Hematopoietic multipotent progenitor cell treated with erythropoietin and hydrocortisone succinate and interleukin-3 and kit ligand, for 6 days (in vitro differentiated cells): ENCODE measurements around the gene WDR6.
"Not testable (repeated sequence)": the region's sequence is repeated elsewhere in the genome, so short reads cannot be mapped to it uniquely, and the experiment has no call there.

Experiments used
- DNase-seq: peaks from one replicate; pipeline ENCODE4 v3.0.0-alpha.2; 2015

Gene WDR6

DNA sequence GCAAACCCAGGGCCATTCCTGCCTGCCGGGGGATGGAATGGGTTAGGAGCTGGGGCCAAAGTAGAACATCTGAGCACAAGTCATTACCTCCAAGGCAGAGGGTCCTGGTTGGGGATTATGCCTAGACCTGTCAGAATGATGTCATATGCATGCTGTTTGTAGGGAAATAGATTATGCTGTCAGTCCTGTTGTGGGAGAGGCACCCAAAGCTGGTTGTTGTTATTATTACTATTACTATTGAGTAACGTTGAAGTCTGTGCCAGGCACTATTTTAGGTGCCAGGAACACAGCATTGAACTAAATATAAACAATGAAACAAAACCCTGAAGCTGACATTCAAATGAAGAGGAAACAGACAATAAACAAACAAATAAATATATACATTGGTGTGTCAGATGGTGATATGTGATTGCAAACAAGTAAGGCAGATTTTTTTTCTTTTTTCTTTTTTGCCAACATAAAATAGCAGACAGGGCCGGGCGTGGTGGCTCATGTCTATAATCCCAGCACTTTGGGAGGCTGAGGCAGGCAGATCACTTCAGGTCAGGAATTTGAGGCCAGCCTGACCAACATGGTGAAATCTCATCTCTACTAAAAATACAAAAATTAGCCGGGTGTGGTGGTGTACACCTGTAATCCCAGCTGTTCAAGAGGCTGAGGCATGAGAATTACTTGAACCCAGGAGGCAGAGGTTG is 15.2 kb upstream of the WDR6 start:
- DNase-seq = no peak

DNA sequence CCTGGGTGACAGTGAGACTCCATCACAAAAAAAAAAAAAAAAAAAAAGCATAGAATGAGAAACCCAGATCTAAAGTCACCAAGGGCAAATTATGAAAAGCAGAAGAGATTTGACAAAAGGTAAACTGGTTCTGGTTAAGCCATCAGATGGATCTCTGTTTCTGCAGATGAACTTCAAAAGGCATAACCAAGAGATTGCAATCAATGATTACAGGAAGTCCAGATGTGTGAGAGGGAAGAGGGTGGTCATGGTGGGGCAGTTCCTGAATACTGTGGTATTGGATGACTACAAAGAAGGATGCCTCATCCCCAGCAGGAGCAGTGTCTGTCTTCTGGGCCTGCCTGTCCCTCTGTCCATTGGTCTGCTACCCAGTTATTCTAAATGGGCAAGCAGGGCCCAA is 13.4 kb upstream of the WDR6 start:
- no peak for DNase-seq

DNA sequence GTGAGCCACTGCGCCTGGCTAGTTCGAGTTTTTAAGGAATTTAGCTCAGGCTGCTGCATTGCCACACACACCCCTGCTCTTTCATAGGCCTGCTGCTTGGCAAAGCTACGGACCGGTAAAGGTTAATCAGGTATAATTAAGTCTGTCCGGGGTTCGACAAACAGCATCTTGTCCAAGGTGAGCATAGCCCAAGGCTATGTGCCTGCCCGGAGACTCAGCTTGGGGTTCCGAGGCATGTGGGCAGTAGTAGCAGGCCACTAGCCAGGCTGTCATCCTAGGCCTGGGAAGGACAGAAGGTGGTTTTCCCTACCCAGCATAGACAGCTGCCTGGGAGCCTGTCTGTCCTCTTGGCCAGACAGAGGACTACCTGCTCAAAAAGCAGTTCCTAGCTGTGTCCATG is 10.6 kb upstream of the WDR6 start:
- no peak for DNase-seq

DNA sequence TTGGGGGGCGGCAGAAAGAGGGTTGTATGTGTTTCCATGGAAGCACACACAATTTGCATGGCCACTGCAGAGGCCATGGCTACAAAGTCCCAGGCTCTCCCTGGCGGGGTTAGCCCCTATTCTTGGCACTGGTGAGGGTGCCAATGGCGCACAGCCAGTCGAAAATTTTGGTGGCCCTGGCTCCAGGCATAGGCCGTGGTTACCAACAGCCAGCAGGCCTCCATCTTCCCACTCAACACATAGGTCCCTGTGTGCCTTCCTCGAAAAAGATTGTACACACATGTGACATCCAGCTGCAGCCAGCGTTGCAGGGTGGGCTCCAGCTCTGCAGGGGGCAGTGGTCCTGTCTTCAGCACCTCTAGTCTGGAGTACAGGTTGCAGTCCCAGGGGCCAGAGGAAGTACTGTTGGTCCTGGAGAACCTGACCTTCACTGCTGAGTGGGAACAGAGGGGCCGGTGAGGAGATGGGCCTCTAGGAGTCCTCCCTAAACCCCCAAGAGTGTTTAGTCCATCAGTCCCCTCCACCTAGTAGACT is 10.0 kb upstream of the WDR6 start:
- no peak for DNase-seq

DNA sequence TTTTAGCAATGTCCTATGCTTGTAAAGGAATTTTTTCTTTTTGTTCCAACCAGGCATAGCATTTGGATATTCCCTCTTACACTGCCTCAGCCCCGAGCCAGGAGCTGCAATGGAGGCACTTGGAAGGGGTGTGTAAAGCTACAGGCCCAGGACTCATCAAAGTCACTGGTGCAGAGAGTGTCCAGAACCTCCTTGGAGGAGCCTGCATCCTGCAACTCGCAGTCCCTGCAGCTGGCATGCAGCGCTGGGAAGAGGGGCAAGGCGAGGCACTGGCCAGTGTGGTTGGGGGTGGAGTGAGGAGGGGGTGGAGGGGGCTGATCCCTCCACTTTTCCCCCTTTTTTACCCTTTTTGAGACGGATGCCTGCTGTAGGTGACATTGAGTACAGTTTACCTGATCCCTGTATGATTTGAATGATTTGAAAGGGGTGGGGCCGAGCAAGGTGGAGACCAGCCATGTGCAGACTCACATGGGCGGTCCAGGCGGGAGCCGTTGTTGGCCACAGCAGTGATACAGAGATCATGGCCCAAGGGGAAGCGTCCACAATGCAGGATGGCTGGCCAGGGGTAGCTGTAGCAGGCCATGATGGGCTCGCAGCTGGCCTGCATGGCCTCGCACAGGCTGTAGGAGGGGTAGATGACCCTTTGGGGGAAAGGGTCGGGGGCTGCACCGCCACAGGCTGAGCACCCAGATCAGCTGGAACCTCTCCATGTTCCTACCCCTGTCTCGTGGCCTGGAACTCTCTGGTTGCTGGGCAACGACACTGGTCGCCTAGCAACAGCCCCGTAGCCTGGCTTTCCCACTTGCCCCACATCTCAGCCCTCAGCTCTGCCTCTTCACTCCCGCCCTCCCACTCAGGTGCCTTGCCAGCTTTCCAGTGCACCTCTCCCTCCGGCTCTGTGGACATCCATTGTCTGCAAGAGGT is 9.2 kb upstream of the WDR6 start:
- DNase-seq = no peak

DNA sequence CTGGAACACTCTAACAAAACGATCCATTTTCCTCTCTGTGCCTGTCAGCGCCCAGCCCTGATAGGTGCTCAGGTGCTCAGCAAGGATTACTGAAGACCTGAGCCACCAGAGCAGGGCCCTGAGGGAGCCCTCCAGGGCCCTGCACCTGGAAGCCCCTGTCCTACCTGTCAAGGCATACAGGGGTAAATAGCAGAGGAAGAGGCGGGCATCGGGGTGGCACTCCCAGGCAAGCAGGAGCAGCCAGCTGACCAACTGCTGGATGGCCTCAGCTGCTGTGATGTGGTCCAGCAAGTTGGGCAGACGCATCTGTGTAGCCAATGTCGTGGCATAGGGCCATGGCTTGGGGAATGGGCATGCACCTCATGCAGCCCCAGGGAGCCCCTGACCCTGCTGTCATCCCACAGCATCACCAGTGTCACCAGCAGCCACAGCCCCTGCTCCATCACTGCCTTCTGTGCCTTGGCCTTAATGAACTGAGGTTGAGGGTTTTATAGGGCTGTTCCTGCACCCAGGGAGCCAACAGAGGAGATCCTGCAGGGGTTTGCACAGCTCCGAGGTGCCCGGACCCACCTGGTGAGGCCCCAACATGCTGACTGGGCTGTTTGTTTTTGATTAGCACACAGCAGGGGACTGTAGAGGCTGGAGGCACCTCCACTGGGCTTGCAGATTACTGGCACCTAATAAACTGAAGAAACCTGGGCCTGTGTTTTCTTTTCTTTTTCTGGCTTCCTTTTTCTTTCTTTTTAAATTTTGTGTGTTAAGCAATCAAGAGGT is 7.9 kb upstream of the WDR6 start:
- no peak for DNase-seq

DNA sequence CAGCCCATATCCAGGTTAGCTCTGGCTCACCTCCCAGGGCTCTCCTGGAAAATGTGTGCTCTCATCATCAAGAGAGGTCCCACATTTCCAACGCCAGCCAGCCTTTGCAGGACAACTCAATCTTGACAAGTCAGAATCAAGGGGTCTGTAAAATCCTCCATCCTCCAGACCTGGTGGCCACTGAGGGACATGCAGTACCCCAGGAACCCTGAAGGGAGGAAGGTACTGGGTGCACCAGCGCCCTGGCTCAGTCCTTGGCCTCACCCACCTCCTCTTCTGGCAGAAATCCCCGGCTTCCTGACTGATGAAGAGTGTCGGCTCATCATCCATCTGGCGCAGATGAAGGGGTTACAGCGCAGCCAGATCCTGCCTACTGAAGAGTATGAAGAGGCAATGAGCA is 6.0 kb upstream of the WDR6 start:
- no peak for DNase-seq

DNA sequence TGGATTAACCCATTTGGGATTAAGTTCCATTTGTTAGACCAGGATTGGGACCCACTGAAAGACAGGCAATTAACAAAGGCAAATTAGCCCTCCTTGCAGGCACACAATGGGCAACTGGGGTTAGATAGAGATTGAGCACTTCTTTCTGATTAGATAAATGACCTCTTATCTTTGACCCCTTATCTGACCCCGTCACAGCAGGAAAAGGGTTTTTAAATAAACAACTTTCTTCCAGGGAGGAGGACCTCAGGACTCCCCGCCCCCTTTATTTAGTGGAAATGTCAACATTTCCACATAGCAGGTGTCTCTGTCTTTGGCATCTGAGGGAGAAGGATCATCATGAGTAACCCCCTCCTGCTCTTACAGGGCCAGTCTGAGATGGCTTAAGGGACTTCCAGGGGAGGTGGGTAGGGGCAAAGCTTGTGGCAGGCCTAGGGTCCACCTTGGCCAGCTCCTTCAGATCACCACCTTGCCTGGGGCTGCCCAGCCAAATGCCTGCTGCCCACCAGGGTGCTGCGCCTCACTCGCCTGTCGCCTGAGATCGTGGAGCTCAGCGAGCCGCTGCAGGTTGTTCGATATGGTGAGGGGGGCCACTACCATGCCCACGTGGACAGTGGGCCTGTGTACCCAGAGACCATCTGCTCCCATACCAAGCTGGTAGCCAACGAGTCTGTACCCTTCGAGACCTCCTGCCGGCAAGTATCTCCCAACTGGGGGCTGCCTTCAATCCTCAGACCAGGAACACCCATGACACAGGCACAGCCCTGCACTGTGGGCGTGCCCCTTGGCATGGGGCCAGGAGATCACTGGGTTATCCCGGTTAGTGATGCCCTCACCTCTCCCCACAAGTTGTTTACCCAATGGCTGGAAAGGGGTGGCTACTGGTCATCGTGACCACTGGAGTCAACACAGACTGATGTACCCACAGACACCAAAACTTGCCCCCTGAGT is 2.6 kb upstream of the WDR6 start:
- peak; percentile 83 for DNase-seq

DNA sequence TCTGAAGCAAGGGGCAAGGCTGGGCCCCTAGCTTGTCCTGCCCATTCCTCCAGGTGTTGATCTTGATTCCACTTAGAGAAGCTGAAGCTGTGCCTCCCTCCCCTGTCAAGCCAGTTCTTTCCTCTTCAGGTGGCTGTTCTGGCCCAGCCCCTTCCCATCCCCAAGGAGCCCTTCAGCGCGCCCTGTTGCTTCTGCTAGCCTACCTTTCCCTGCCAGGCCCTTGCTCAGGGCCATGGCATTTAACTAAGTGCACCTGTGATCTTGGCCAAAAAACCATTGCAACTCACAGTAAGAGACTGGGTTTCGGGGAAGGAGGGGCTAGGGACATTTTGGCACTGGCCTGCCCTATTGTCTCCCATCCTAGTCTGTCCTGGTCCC is 1.9 kb upstream of the WDR6 start:
- no peak for DNase-seq

DNA sequence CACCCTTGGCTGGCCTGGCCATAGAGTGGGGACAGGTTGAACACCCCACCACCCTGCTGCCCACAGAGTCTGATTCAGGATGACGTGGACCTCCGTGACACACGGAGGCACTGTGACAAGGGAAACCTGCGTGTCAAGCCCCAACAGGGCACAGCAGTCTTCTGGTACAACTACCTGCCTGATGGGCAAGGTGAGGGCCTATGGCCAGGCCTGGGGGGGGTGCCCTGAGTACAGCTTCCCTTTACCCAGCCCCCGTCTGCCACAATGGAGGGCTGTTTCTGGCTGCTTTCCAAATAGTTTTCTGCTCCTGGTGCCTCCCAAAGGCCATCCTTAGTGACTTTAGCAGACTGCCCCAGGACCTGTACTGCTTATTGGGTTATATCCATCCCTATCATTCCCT is 1.2 kb upstream of the WDR6 start:
- DNase-seq = no peak

DNA sequence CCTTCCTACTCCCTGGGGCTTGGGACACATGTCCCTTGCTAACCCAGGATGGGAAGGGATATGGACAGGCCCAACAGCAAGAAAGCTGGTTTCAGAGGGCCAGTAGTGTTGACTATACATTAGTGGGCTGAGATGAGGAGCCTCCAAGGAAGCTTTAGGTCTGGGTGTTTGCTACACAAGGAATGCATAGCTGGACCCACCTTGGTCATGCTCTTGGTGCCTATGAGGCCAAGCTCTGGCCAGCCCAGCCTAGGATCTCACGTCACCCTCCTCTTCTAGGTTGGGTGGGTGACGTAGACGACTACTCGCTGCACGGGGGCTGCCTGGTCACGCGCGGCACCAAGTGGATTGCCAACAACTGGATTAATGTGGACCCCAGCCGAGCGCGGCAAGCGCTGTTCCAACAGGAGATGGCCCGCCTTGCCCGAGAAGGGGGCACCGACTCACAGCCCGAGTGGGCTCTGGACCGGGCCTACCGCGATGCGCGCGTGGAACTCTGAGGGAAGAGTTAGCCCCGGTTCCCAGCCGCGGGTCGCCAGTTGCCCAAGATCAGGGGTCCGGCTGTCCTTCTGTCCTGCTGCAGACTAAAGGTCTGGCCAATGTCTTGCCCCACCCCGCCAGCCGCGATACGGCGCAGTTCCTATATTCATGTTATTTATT is 653 bp upstream of the WDR6 start:
- DNase-seq = peak; percentile 55

DNA sequence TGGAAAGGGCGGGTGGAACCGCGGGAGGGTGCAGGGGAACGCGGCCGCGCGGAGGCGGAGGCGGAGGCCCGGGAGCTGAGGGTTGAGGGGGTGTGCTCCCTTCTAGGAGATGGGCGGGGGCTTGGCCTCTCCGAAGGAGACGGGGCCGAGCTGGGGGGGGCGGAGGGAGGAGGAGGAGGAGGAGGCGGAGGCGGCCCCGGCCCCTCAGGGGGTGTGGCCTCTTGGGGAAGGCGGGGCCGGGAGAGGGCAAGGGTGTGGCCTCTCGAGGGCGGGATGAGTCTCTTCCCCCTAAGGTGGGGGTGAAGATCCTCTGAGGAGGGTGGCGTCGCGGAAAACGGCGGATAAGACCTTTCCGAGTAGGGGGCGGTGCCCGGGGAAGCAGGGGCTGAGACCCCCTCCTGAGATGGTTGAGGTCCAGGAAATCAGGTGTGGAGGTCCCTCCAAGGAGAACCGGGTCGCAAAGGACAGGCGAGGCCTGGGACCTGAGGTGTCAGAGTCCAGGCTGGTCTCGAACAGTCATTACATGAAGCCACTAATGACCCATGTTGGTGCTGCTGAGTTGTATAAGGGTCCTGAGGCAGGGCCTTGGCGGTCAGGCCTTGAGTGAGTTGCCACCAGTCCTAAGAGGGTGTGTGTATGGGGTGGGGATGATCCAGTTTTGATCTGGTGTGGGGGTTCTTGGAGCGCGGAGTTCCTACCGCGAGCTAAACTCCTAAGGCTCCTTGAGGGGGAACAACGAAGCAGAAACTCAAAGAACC is 759 bp downstream of the WDR6 start:
- DNase-seq = peak; percentile 97

DNA sequence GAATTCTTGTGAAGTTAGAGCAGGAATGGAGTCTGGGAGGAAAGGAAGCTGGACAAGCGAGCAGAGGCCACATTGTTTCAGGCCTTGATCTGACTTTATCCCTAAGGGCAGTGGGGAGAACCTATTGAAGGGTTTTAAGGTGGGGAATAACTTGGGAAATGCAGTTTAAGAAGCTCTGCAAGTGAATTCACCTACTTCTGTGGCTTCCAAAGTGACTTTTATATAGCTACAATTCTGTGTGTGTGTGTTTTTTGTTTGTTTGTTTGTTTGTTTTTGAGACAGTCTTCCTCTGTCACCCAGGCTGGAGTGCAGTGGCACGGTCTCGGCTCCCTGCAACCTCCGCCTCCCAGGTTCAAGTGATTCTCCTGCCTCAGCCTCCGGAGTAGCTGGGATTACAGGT is 1.4 kb downstream of the WDR6 start:
- DNase-seq = not testable (repeated sequence)

DNA sequence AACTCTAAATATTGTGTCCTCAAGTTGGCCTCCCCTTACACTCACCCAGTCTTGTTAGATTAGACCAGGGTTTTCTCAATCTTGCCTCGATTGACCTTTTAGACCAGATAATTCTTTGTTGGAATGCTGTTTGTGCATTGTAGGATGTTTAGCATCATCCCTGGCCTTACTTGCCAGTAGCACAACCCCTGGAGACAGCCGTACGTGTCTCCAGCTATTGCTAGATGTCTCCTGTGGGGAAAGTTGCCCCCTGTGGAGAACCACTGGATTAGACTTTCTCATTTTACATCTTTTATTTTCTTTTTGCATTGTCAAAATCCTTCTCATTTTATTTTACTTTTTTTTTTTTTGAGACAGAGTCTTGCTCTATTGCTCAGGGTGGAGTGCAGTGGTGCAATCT is 2.2 kb downstream of the WDR6 start:
- DNase-seq = no peak

DNA sequence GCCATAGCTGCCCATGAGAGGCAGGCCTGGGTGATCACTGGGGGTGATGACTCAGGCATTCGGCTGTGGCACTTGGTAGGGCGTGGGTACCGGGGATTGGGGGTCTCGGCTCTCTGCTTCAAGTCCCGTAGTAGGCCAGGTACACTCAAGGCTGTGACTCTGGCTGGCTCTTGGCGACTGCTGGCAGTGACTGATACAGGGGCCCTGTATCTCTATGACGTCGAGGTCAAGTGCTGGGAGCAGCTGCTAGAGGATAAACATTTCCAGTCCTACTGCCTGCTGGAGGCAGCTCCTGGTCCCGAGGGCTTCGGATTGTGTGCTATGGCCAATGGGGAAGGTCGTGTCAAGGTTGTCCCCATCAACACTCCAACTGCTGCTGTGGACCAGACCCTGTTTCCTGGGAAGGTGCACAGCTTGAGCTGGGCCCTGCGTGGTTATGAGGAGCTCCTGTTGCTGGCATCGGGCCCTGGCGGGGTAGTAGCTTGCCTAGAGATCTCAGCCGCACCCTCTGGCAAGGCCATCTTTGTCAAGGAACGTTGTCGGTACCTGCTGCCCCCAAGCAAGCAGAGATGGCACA is 5.3 kb downstream of the WDR6 start:
- DNase-seq = no peak

DNA sequence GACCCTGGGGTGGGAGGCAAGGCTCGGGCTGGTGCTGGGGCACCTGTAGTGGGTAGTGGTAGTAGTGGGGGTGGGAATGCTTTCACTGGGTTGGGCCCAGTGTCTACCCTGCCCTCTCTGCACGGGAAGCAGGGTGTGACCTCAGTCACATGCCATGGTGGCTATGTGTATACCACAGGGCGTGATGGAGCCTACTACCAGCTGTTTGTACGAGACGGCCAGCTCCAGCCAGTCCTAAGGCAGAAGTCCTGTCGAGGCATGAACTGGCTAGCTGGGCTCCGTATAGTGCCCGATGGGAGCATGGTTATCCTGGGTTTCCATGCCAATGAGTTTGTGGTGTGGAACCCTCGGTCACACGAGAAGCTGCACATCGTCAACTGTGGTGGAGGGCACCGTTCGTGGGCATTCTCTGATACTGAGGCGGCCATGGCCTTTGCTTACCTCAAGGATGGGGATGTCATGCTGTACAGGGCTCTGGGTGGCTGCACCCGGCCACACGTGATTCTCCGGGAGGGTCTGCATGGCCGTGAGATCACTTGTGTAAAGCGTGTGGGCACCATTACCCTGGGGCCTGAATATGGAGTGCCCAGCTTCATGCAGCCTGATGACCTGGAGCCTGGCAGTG is 6.0 kb downstream of the WDR6 start:
- DNase-seq = no peak

DNA sequence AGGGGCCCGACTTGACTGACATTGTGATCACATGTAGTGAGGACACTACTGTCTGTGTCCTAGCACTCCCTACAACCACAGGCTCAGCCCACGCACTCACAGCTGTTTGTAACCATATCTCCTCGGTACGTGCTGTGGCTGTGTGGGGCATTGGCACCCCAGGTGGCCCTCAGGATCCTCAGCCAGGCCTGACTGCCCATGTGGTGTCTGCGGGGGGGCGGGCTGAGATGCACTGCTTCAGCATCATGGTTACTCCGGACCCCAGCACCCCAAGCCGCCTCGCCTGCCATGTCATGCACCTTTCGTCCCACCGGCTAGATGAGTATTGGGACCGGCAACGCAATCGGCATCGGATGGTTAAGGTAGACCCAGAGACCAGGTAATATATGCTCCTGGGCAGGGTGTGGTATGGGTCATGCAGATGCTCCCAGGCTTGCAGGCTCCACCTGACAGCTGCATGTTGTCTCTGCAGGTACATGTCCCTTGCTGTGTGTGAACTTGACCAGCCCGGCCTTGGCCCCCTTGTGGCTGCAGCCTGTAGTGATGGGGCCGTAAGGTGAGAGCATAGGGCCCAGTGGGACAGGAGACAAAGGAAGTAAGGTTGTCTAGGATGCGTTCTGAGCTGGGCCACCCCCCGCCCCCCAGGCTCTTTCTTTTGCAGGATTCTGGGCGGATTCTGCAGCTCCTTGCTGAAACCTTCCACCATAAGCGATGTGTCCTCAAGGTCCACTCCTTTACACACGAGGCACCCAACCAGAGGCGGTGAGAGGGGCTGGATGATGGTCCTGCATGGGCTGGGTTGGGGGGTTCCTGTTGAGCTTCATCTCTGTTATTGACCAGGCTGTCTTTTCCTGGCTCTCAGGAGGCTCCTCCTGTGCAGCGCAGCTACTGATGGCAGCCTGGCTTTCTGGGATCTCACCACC is 6.8 kb downstream of the WDR6 start:
- peak; percentile 69 for DNase-seq

DNA sequence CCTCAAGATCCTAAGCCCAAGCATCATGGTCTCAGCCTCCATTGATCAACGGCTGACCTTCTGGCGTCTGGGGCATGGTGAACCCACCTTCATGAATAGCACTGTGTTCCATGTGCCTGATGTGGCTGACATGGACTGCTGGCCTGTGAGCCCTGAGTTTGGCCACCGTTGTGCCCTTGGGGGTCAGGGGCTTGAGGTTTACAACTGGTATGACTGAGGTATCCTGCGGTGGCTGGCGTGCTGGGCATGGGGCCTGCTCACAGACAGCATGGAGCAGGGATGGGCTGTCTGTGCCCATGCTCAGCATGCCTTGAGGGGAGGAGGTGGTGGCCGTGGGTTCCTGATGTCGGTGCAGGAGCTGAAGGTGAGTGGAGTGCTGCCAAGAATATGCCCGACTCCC is 7.9 kb downstream of the WDR6 start:
- DNase-seq = no peak

DNA sequence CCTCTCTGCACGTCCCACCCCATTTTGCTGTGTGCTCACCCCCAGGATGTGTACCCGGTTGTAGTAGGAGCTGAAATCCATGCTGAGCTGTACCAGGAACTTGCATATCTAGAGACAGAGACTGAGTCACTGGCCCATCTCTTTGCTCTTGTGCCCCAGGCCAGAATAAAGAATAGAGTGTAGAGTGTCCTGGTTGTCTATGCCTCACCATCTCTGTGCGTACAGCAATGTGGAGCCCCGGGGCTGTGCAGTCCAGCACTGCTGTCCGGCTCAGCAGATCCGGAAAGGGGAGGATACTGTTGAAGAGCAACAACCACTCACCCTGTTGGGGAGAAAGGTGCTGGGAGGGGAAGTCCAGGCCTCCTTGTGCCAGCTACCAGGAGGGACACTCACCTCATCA is 8.6 kb downstream of the WDR6 start:
- no peak for DNase-seq
